Urothelium cell line (cell line): Measurements from ENCODE around the gene EFNB1.

Experiments used
- DNase-seq: peaks from one replicate; pipeline ENCODE4 v3.0.0; 2011; ENCODE audit warnings: low spot score, mixed read lengths
- FAIRE-seq: peaks from 2 replicates; lab custom pipeline; 2011; peaks lifted over from hg19 to GRCh38; lab: Jason Lieb, UNC

Gene EFNB1

GRCh38 chrX:68880846-68881552 lies 52.2 kb downstream of the EFNB1 start:
- DNase-seq (no peak), FAIRE-seq (no peak)

DNA sequence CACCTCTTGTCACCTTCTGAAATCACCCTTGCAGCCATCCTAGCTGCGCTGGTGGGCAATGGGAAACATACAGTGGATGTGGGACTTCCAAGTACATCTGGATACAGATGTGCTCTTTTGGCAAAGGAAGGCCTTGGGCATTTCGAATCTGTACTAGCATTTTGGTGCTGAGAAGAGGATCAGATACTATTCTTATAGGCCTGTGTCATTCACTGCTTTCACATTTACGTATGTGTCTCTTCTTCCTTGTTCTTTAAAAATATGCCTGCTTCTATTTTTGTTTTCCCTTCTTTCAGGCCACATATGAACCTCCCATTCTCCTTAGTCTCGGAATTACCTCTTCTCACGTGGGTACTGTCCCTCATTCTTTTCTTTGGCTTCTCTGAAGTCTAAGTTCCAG lies 53.1 kb downstream of the EFNB1 start:
- no peak for DNase-seq
- FAIRE-seq, result no peak

- DNase-seq (no peak), FAIRE-seq (no peak)
These were observed 55.0 kb downstream of the EFNB1 start for GRCh38 chrX:68883800-68884199.

GRCh38 chrX:68889249-68889648 lies 60.4 kb downstream of the EFNB1 start:
- FAIRE-seq (no peak), DNase-seq (no peak)
